MCF 10A (cell line): ENCODE results near the gene KDM3B. TPM values are rescaled to one million over a fixed set of nuclear protein-coding genes. Genes with fewer than 3 reads are reported as not detected.

Experiments used
- BruUV-seq: library from RNA; stranded (reverse); fragments of 400-500 nt; replicated peaks from 2 replicates; lab custom pipeline; 2021; lab: Mats Ljungman, UMichigan
- CTCF ChIA-PET: fragments of 300-600 bp; sonication (Branson Sonifier 250); formaldehyde crosslinking; extraction: SDS; loops from one replicate; lab custom pipeline; 2021; ENCODE audit warnings: antibody characterized with exemption, inconsistent platforms; lab: Yijun Ruan, JAX
- POLR2A ChIA-PET: fragments of 300-600, 350-650 bp; sonication (Branson Sonifier 250); formaldehyde crosslinking; extraction: SDS; loops from one replicate; lab custom pipeline; 2020; ENCODE audit warnings: antibody characterized with exemption, inconsistent platforms; lab: Yijun Ruan, JAX
- DNase-seq: peaks from one replicate; pipeline ENCODE4 v3.0.0-alpha.2; 2018; ENCODE audit not compliant: unreplicated experiment
- H3K27ac Mint-ChIP-seq: one replicate; pipeline ENCODE4 v1.8.0; 2022; ENCODE audit warnings: mild to moderate bottlenecking, low read depth, mixed read lengths; ENCODE audit not compliant: unreplicated experiment
- H3K27me3 Mint-ChIP-seq: one replicate; pipeline ENCODE4 v1.8.0; 2022; ENCODE audit warnings: mixed read lengths; ENCODE audit not compliant: insufficient read depth, unreplicated experiment
- H3K36me3 Mint-ChIP-seq: one replicate; pipeline ENCODE4 v1.8.0; 2022; ENCODE audit warnings: mild to moderate bottlenecking, moderate library complexity, mixed read lengths; ENCODE audit not compliant: insufficient read depth, unreplicated experiment
- H3K4me1 Mint-ChIP-seq: one replicate; pipeline ENCODE4 v1.8.0; 2022; ENCODE audit warnings: mixed read lengths; ENCODE audit not compliant: insufficient read depth, unreplicated experiment
- H3K4me3 Mint-ChIP-seq: one replicate; pipeline ENCODE4 v1.8.0; 2022; ENCODE audit warnings: mild to moderate bottlenecking, moderate library complexity, mixed read lengths; ENCODE audit not compliant: unreplicated experiment
- H3K9me3 Mint-ChIP-seq: one replicate; pipeline ENCODE4 v1.8.0; 2022; ENCODE audit warnings: mixed read lengths; ENCODE audit not compliant: unreplicated experiment
- CTCF ChIP-seq: fragments of 200-600 bp; IDR thresholded peaks from one replicate; pipeline ENCODE4 v1.8.0; 2022; ENCODE audit warnings: antibody characterized with exemption, mild to moderate bottlenecking; ENCODE audit not compliant: unreplicated experiment
- intact Hi-C: fragments of 100-400 bp; cut with micrococcal nuclease; formaldehyde crosslinking; loops from 2 replicates; pipeline ENCODE4 v1.14.1; 2022
- total RNA-seq: library from RNA; stranded (reverse); gene quantifications from 2 replicates; pipeline ENCODE4 v1.2.3, GENCODE V29; 2022

Gene KDM3B
- total RNA-seq, 1 experiment from 2014 or later = 57.8 TPM

- peaks cover 15% of the 10 kb centered on the region for H3K36me3 Mint-ChIP-seq
- no TSS peak for BruUV-seq
- ChIA-PET POLR2A (interaction anchor here (0.5 to 9.3 kb wide), 19 partner anchors 11 to 808 kb away, joined by 3 to 395 read pairs (median 5); partner anchors contain the start of genes BRD8, CDC23, CDC25C and EGR1), CTCF (interaction anchor here (0.6 to 8.0 kb wide), 19 partner anchors 15 to 192 kb away, joined by 3 to 323 read pairs (median 13); partner anchors contain the start of genes CDC25C, EGR1, FAM53C and KIF20A)
- H3K27me3 Mint-ChIP-seq = no peaks in the 10 kb centered on the region
- peaks cover 9% of the 10 kb centered on the region for H3K9me3 Mint-ChIP-seq
- TF ChIP-seq CTCF = no peak
- H3K4me1 Mint-ChIP-seq = peaks cover 47% of the 10 kb centered on the region
- peak overlapping the region; percentile 98 for H3K27ac Mint-ChIP-seq
- peak; percentile 86 for DNase-seq
- intact Hi-C loops = loop anchor here (5.0 to 10.0 kb wide), 2 partner anchors 133 to 150 kb away; no protein-coding TSS in a partner anchor
- H3K4me3 Mint-ChIP-seq = peak overlapping the region; percentile 99
These were observed 2.5 kb downstream of the KDM3B start for GRCh38 chr5:138354926-138355378.

- no TSS peak for BruUV-seq
- POLR2A ChIA-PET = no interaction called here
- Mint-ChIP-seq H3K9me3 (no peaks in the 10 kb centered on the region), H3K36me3 (peaks cover 15% of the 10 kb centered on the region), H3K4me1 (peaks cover 23% of the 10 kb centered on the region), H3K27me3 (no peaks in the 10 kb centered on the region), H3K27ac (no peak overlapping the region), H3K4me3 (no peak overlapping the region)
- CTCF ChIA-PET = interaction anchor here (0.6 kb wide), 1 partner anchor 136 kb away, joined by 3 read pairs; no protein-coding TSS in a partner anchor
- TF ChIP-seq CTCF = no peak
- intact Hi-C loops = loop anchor here (10.0 kb wide), 1 partner anchor 145 kb away; no protein-coding TSS in a partner anchor
- DNase-seq = no peak
These were observed 7.1 kb downstream of the KDM3B start for GRCh38 chr5:138359621-138360020.

GRCh38 chr5:138360941-138361452, 8.5 kb downstream of the KDM3B start:
- DNase-seq = no peak
- ChIA-PET POLR2A (no interaction called here), CTCF (interaction anchor here (0.7 to 1.3 kb wide), 3 partner anchors 8 to 9 kb away, joined by 3 to 7 read pairs (median 4); partner anchors contain the start of gene KDM3B)
- Mint-ChIP-seq H3K4me3 (no peak overlapping the region), H3K27me3 (no peaks in the 10 kb centered on the region), H3K9me3 (no peaks in the 10 kb centered on the region), H3K27ac (no peak overlapping the region), H3K36me3 (peaks cover 13% of the 10 kb centered on the region), H3K4me1 (peaks cover 13% of the 10 kb centered on the region)
- intact Hi-C loops = no loop called here
- TF ChIP-seq CTCF = no peak
- BruUV-seq = no TSS peak

- intact Hi-C loops = no loop called here
- Mint-ChIP-seq H3K27ac (no peak overlapping the region), H3K36me3 (peaks cover 15% of the 10 kb centered on the region), H3K27me3 (no peaks in the 10 kb centered on the region), H3K4me3 (no peak overlapping the region), H3K4me1 (peaks cover 37% of the 10 kb centered on the region), H3K9me3 (no peaks in the 10 kb centered on the region)
- no peak for DNase-seq
- BruUV-seq = no TSS peak
- ChIA-PET POLR2A (interaction anchor here (0.5 to 1.8 kb wide), 2 partner anchors 22 to 177 kb away, joined by 3 to 4 read pairs; no protein-coding TSS in a partner anchor), CTCF (interaction anchor here (0.6 to 1.4 kb wide), 2 partner anchors 12 to 46 kb away, joined by 4 to 10 read pairs; partner anchors contain the start of gene KDM3B)
- TF ChIP-seq CTCF = no peak
These were observed 12.1 kb downstream of the KDM3B start for GRCh38 chr5:138364576-138364975.
